Measurements from ENCODE around the gene ENPP3. TPM values are rescaled to one million over a fixed set of nuclear protein-coding genes. Genes with fewer than 3 reads are reported as not detected.

Gene ENPP3
- total RNA-seq, 4 donors from 2014 or later = 0.66 to 5.3 (median 1.3) TPM

DNA sequence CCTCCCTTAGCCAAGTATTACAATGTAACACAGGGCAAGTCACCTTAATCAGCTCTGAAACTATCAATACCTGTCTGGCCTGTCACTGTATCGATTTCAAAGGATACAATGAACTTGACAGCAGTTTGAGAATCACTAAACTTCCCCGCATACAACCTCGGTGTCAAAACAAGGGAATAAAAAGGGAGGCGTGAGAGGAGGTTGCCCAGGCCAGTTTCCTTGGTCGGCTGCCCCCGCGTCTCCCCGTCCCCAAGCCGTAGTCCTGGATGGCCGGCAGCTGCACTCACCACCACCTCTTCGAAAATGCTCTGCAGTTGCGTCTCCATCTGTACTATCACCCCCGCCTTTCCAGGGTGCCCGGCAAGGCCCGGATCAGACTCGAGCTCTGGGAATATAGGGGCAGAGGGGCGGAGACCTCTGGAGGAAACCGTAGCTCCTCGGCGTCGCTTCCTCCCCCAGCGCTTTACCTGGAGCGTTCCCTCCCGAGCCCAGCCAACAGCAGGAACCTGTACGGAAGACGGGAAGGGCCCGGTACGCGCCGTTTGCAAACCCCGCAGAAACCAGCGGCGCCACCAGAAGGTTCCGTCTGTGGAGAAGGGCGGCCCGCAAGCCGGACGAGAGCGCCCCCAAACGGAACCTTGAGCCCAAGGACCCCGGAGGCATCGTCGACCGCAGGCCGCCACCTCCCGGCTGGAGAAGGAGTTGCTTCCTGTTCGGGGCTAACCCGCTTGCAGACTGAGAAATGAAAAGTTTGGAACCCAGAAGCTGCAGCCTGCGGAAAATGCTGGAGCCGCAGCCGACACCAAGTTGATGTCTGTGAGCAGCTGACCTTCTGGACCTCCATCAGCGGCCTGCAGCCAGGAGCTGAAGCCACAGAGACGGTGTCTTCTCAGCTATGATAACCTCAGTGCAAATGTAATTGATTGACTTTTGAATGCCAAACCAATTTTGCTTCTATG lies 9.1 kb upstream of the ENPP3 start, which contains the start of gene MED23:
MED23 (minus strand) TSS at position 519 of the 959 bp plus-strand sequence; CDS start at position 326, 193 bp downstream.
- H3K4me1 ChIP-seq = peaks cover 0 to 36% (median 9%) of the 10 kb centered on the region in 4 donors
- peak within 1 kb of the TSS; percentile 62 to 84 (median 77) for H3K27ac ChIP-seq
- H3K36me3 ChIP-seq = peaks cover 2 to 24% (median 2%) of the 10 kb centered on the region in 3 donors
- 0 to 1% methylated on average over 44 to 53 of the region's 53 CpGs for WGBS, 2 donors
- peak within 1 kb of the TSS; percentile 59 to 98 (median 80) for H3K4me3 ChIP-seq
- peak; percentile 16 to 50 for TF ChIP-seq POLR2A (IDR thresholded peaks at IDR 0.05)
- peak in 1 of 2 donors; percentile 92 for TF ChIP-seq EP300 (IDR thresholded peaks at IDR 0.05)
- TF ChIP-seq, protein P1, sequence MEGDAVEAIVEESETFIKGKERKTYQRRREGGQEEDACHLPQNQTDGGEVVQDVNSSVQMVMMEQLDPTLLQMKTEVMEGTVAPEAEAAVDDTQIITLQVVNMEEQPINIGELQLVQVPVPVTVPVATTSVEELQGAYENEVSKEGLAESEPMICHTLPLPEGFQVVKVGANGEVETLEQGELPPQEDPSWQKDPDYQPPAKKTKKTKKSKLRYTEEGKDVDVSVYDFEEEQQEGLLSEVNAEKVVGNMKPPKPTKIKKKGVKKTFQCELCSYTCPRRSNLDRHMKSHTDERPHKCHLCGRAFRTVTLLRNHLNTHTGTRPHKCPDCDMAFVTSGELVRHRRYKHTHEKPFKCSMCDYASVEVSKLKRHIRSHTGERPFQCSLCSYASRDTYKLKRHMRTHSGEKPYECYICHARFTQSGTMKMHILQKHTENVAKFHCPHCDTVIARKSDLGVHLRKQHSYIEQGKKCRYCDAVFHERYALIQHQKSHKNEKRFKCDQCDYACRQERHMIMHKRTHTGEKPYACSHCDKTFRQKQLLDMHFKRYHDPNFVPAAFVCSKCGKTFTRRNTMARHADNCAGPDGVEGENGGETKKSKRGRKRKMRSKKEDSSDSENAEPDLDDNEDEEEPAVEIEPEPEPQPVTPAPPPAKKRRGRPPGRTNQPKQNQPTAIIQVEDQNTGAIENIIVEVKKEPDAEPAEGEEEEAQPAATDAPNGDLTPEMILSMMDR (IDR thresholded peaks at IDR 0.05) = peak; percentile 92 to 97 (median 95)
- peak; percentile 84 to 89 for DNase-seq (ENCODE audit: low spot score in 2 of 2)
- H3K9me3 ChIP-seq = no peaks in the 10 kb centered on the region
- no peaks in the 10 kb centered on the region for H3K27me3 ChIP-seq

DNA sequence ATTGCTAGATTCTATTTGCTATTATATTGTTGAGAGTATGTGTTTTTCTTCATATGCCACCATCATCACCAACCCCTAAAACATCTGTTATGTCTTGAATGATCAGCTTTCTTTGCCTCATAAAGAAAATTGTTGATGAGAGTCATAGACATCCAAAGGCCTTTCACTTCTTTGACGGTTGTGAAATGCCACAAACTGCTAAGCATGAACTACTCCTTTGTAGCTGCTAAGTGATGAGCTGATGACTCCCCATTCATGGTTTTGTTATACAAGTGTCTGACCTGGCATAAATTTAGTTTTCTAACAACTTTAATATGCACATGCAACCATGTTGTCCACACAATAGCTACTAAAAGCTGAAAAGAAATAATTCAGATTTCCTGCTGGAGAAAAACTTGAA lies 8.4 kb upstream of the ENPP3 start:
- no peak for DNase-seq (ENCODE audit: low spot score in 2 of 2)
- 26 to 37% methylated on average over 1 of the region's 1 CpG for WGBS, 2 donors
- H3K4me1 ChIP-seq = peaks cover 0 to 36% (median 9%) of the 10 kb centered on the region in 4 donors
- H3K4me3 ChIP-seq = peak overlapping the region; percentile 59 to 98 (median 80)
- H3K27me3 ChIP-seq = no peaks in the 10 kb centered on the region
- peaks cover 0 to 16% (median 0%) of the 10 kb centered on the region in 3 donors for H3K36me3 ChIP-seq
- no peaks in the 10 kb centered on the region for H3K9me3 ChIP-seq
- TF ChIP-seq, protein P1 (IDR thresholded peaks at IDR 0.05) = no peak
- no peak for TF ChIP-seq EP300 (IDR thresholded peaks at IDR 0.05)
- no peak for TF ChIP-seq POLR2A (IDR thresholded peaks at IDR 0.05)
- peak overlapping the region in 3 of 4 donors; percentile 74 to 84 (median 80) for H3K27ac ChIP-seq

DNA sequence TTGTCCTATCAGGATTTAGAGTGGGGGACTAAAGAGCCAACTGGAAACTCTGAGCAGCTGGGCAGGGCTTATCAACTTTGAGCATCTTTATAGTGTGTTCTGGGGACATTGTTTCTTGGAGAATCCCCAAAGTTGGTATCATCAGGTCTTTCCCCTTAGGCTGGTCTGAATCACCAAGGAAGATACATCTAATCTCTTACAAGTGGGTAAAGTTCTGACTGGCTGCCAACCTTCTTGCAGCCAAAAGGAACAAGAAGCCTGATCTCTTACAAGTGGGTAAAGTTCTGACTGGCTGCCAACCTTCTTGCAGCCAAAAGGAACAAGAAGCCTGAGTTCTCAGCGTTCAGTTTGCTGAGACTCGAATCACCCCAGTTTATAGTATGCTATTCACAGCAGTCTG lies 7.5 kb upstream of the ENPP3 start:
- peaks cover 0 to 36% (median 9%) of the 10 kb centered on the region in 4 donors for H3K4me1 ChIP-seq
- no peak for DNase-seq (ENCODE audit: low spot score in 2 of 2)
- no peaks in the 10 kb centered on the region for H3K9me3 ChIP-seq
- H3K27ac ChIP-seq = peak overlapping the region in 1 of 4 donors; percentile 18
- no peaks in the 10 kb centered on the region for H3K27me3 ChIP-seq
- no peak overlapping the region for H3K4me3 ChIP-seq
- WGBS, 2 donors = 34 to 39% methylated on average over 2 of the region's 2 CpGs
- H3K36me3 ChIP-seq = peaks cover 0 to 7% (median 0%) of the 10 kb centered on the region in 3 donors
- TF ChIP-seq EP300 (IDR thresholded peaks at IDR 0.05) (no peak), POLR2A (IDR thresholded peaks at IDR 0.05) (no peak)
- TF ChIP-seq, protein P1 (IDR thresholded peaks at IDR 0.05) = no peak

DNA sequence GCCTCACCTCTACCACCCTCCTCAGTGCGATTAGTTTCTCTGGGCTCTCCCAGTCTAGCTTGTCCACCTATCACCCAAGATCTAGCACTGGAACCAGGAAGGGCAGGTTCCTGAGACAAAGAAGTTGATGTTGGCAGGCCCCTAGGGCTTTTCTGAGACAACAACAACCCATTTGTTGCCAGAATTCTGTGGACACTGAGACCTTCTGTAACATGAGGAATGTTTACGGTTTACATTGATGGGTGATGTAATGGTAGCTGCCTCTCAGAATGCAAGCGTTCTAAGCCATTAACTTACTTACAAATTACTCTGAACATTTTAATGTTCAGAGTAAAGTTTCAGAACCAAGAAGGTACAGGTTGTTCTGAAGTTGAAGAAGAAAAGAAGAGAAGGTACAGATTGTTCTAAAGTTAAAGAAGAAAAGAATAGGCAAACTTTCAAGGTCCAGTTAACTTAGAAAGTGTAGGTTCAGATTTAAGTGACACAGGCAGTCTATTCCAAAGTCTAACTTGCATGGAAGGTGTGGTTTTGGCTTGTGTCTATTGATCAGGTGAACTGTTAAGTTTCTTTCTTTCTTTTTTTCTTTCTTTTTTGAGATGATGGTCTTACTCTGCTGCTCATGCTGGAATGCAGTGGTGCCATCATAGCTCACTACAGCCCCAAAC lies 5.3 kb upstream of the ENPP3 start:
- TF ChIP-seq, protein P1 (IDR thresholded peaks at IDR 0.05) = no peak
- TF ChIP-seq EP300 (IDR thresholded peaks at IDR 0.05) = no peak
- no peak for TF ChIP-seq POLR2A (IDR thresholded peaks at IDR 0.05)
- Histone ChIP-seq H3K4me1 (peaks cover 0 to 28% (median 9%) of the 10 kb centered on the region in 4 donors), H3K27ac (no peak overlapping the region), H3K27me3 (no peaks in the 10 kb centered on the region), H3K9me3 (no peaks in the 10 kb centered on the region), H3K4me3 (no peak overlapping the region), H3K36me3 (no peaks in the 10 kb centered on the region)
- no peak for DNase-seq (ENCODE audit: low spot score in 2 of 2)
- WGBS, 2 donors = 58 to 73% methylated on average over 3 of the region's 3 CpGs
